H9 (cell line): ENCODE results near the gene CALML4. TPM values are rescaled to one million over a fixed set of nuclear protein-coding genes. Genes with fewer than 3 reads are reported as not detected.

ENCODE experiments used
- DNase-seq: peaks from one replicate; pipeline ENCODE4 v3.0.0-alpha.2; 2017
- H2AFZ ChIP-seq: one replicate; pipeline ENCODE4 v1.6.1; 2013; ENCODE audit warnings: mild to moderate bottlenecking, low read length, control low read depth, moderate library complexity
- H2AK5ac ChIP-seq: 2 replicates; pipeline ENCODE4 v1.6.1; 2013; ENCODE audit warnings: low read length, control low read depth, mixed read lengths; ENCODE audit not compliant: insufficient read length
- H2BK120ac ChIP-seq: one replicate; pipeline ENCODE4 v1.6.1; 2013; ENCODE audit warnings: low read depth, mild to moderate bottlenecking, low read length, control low read depth, inconsistent platforms; ENCODE audit not compliant: poor library complexity, severe bottlenecking
- H2BK12ac ChIP-seq: 2 replicates; pipeline ENCODE4 v1.6.1; 2013; ENCODE audit warnings: low read length, control low read depth, mixed read lengths, low read depth; ENCODE audit not compliant: insufficient read length
- H2BK15ac ChIP-seq: 2 replicates; pipeline ENCODE4 v1.6.1; 2013; ENCODE audit warnings: low read depth, low read length, control low read depth
- H2BK20ac ChIP-seq: one replicate; pipeline ENCODE4 v1.6.1; 2013; ENCODE audit warnings: low read depth, mild to moderate bottlenecking, low read length, control low read depth, inconsistent platforms; ENCODE audit not compliant: poor library complexity, severe bottlenecking
- H2BK5ac ChIP-seq: 2 replicates; pipeline ENCODE4 v1.6.1; 2013; ENCODE audit warnings: low read length, control low read depth, mixed read lengths; ENCODE audit not compliant: insufficient read length
- H3K14ac ChIP-seq: 2 replicates; pipeline ENCODE4 v1.6.1; 2013; ENCODE audit warnings: low read length, control low read depth; ENCODE audit not compliant: insufficient read depth
- H3K18ac ChIP-seq: 2 replicates; pipeline ENCODE4 v1.6.1; 2013; ENCODE audit warnings: low read depth, mild to moderate bottlenecking, mixed read lengths, low read length, control low read depth; ENCODE audit not compliant: insufficient read length
- H3K23ac ChIP-seq: 2 replicates; pipeline ENCODE4 v1.6.1; 2013; ENCODE audit warnings: low read length, control low read depth, mixed read lengths, low read depth; ENCODE audit not compliant: insufficient read length
- H3K23me2 ChIP-seq: 2 replicates; pipeline ENCODE4 v1.6.1; 2013; ENCODE audit warnings: low read depth, mild to moderate bottlenecking, mixed read lengths, low read length, control low read depth; ENCODE audit not compliant: insufficient read length, poor library complexity, severe bottlenecking
- H3K27ac ChIP-seq: 2 replicates; pipeline ENCODE4 v1.5.1; 2013; ENCODE audit warnings: low read length, control low read depth, mixed read lengths, low read depth; ENCODE audit not compliant: insufficient read length
- H3K27me3 ChIP-seq: 2 replicates; pipeline ENCODE4 v1.6.1; 2013; ENCODE audit warnings: low read length, control low read depth, inconsistent platforms; ENCODE audit not compliant: insufficient read depth
- H3K4ac ChIP-seq: 2 replicates; pipeline ENCODE4 v1.6.1; 2013; ENCODE audit warnings: low read depth, mild to moderate bottlenecking, control low read depth, inconsistent platforms, low read length, moderate library complexity
- H3K4me1 ChIP-seq: 2 replicates; pipeline ENCODE4 v1.6.1; 2013; ENCODE audit warnings: low read length, control low read depth, inconsistent platforms; ENCODE audit not compliant: insufficient read depth
- H3K4me2 ChIP-seq: 2 replicates; pipeline ENCODE4 v1.6.1; 2013; ENCODE audit warnings: low read length, control low read depth, mixed read lengths; ENCODE audit not compliant: insufficient read length, insufficient read depth
- H3K56ac ChIP-seq: 2 replicates; pipeline ENCODE4 v1.6.1; 2013; ENCODE audit warnings: low read depth, mild to moderate bottlenecking, mixed read lengths, low read length, control low read depth; ENCODE audit not compliant: insufficient read length
- H3K79me1 ChIP-seq: 2 replicates; pipeline ENCODE4 v1.6.1; 2013; ENCODE audit warnings: low read depth, mild to moderate bottlenecking, moderate library complexity, low read length, control low read depth, inconsistent platforms; ENCODE audit not compliant: insufficient read depth, poor library complexity, severe bottlenecking
- H3K79me2 ChIP-seq: 2 replicates; pipeline ENCODE4 v1.6.1; 2013; ENCODE audit warnings: low read length, control low read depth, inconsistent platforms; ENCODE audit not compliant: insufficient read depth
- H3K9ac ChIP-seq: 2 replicates; pipeline ENCODE4 v1.6.1; 2013; ENCODE audit warnings: low read length, control low read depth, mixed read lengths; ENCODE audit not compliant: insufficient read length; ENCODE audit errors: extremely low read depth
- H3K9me3 ChIP-seq: one replicate; pipeline ENCODE4 v1.6.1; 2013; ENCODE audit warnings: low read depth, low read length, inconsistent platforms; ENCODE audit not compliant: control insufficient read depth
- H3T11ph ChIP-seq: one replicate; pipeline ENCODE4 v1.6.1; 2013; ENCODE audit warnings: mild to moderate bottlenecking, low read length, control low read depth, inconsistent platforms
- H4K20me1 ChIP-seq: one replicate; pipeline ENCODE4 v1.6.1; 2013; ENCODE audit not compliant: control insufficient read depth, insufficient read length, insufficient read depth
- H4K5ac ChIP-seq: 2 replicates; pipeline ENCODE4 v1.6.1; 2013; ENCODE audit warnings: low read depth, mild to moderate bottlenecking, mixed read lengths, low read length, control low read depth; ENCODE audit not compliant: insufficient read length
- H4K8ac ChIP-seq: replicated peaks from 2 replicates; pipeline ENCODE4 v1.6.1; 2013; ENCODE audit warnings: low read length, control low read depth, mixed read lengths, low read depth; ENCODE audit not compliant: insufficient read length
- H4K91ac ChIP-seq: 2 replicates; pipeline ENCODE4 v1.6.1; 2013; ENCODE audit warnings: low read depth, mild to moderate bottlenecking, moderate library complexity, mixed read lengths, low read length, control low read depth; ENCODE audit not compliant: insufficient read length
- H3K27ac Mint-ChIP-seq, 3 experiments: 2 replicates in 2 of 3; 3 replicates in 1 of 3; pipeline ENCODE4 v1.8.0; 2020 to 2021; ENCODE audit warnings: mixed read lengths in 3 of 3, mild to moderate bottlenecking in 1 of 3, moderate library complexity in 1 of 3
- H3K27me3 Mint-ChIP-seq: 2 replicates; pipeline ENCODE4 v1.8.0; 2021; ENCODE audit warnings: low read depth, mild to moderate bottlenecking, moderate library complexity, mixed read lengths
- H3K36me3 Mint-ChIP-seq, 3 experiments: 2 replicates in 2 of 3; 3 replicates in 1 of 3; pipeline ENCODE4 v1.8.0; 2020 to 2021; ENCODE audit warnings: low read depth in 3 of 3, mixed read lengths in 3 of 3; ENCODE audit not compliant: insufficient read depth in 1 of 3
- H3K4me1 Mint-ChIP-seq, 2 experiments: 2 replicates each; pipeline ENCODE4 v1.8.0; 2020; ENCODE audit warnings: mixed read lengths in 2 of 2
- H3K4me3 Mint-ChIP-seq, 2 experiments: 2 replicates in 1 of 2; 3 replicates in 1 of 2; pipeline ENCODE4 v1.8.0; 2020 to 2021; ENCODE audit warnings: mild to moderate bottlenecking in 2 of 2, mixed read lengths in 2 of 2, moderate library complexity in 1 of 2
- H3K9me3 Mint-ChIP-seq, 2 experiments: 2 replicates in 1 of 2; 3 replicates in 1 of 2; pipeline ENCODE4 v1.8.0; 2020; ENCODE audit warnings: mild to moderate bottlenecking in 2 of 2, mixed read lengths in 2 of 2, moderate library complexity in 1 of 2
- CTCF ChIP-seq: fragments of 200-600 bp; sonication (generic); conservative IDR thresholded peaks from 3 replicates; pipeline ENCODE4 v1.8.0; 2021; ENCODE audit warnings: antibody characterized with exemption, mild to moderate bottlenecking
- WGBS: extraction: QIAGEN DNeasy Blood & Tissue Kit; methylation state at CpG from one replicate; pipeline ENCODE4 v1.1.7; 2013; ENCODE audit warnings: missing lambda C conversion rate, low lambda C conversion rate, mixed read lengths; ENCODE audit not compliant: insufficient read length; ENCODE audit errors: extremely low coverage; 5-methylcytosine and 5-hydroxymethylcytosine counted together
- total RNA-seq: library from RNA; stranded (reverse); gene quantifications from 2 replicates; pipeline ENCODE4 v1.2.1, GENCODE V29; 2021

CALML4 gene
- total RNA-seq, 1 experiment from 2014 or later: 11.8 TPM

GRCh38 chr15:68209735-68210408, 4.7 kb upstream of the CALML4 start:
- no peaks in the 10 kb centered on the region for H3K27me3 ChIP-seq
- H4K5ac ChIP-seq: no peak overlapping the region
- no CpG with 5 or more reads among the region's 13 CpGs for WGBS
- H3K36me3 Mint-ChIP-seq: peaks cover 5 to 18% (median 13%) of the 10 kb centered on the region in 3 experiments; a peak in 6 of 7 replicates
- H4K91ac ChIP-seq: no peak overlapping the region
- no peak overlapping the region for H3T11ph ChIP-seq
- H4K8ac ChIP-seq: no peak overlapping the region
- no peak overlapping the region for H2BK12ac ChIP-seq
- H2BK15ac ChIP-seq: no peak overlapping the region
- H3K23me2 ChIP-seq: no peaks in the 10 kb centered on the region
- DNase-seq: no peak
- peaks cover 2% of the 10 kb centered on the region for H4K20me1 ChIP-seq
- no peak overlapping the region for H3K27ac ChIP-seq
- no peak overlapping the region for H2AFZ ChIP-seq
- no peak overlapping the region for H2BK5ac ChIP-seq
- TF ChIP-seq CTCF: no peak
- no peak overlapping the region for H3K9ac ChIP-seq
- no peak overlapping the region for H3K18ac ChIP-seq
- peaks cover 11% of the 10 kb centered on the region for H3K4me1 ChIP-seq
- H3K4me3 Mint-ChIP-seq: no peak overlapping the region
- H3K14ac ChIP-seq: no peak overlapping the region
- no peak overlapping the region for H2BK20ac ChIP-seq
- H3K56ac ChIP-seq: no peak overlapping the region
- peaks cover 23 to 39% of the 10 kb centered on the region in 2 experiments for H3K4me1 Mint-ChIP-seq
- H3K79me2 ChIP-seq: no peaks in the 10 kb centered on the region
- H3K9me3 Mint-ChIP-seq: no peaks in the 10 kb centered on the region
- no peak overlapping the region for H2AK5ac ChIP-seq
- H3K9me3 ChIP-seq: no peaks in the 10 kb centered on the region
- H2BK120ac ChIP-seq: no peak overlapping the region
- no peak overlapping the region; the same call in 1 of the 2 replicates for H3K4ac ChIP-seq
- no peak overlapping the region for H3K4me2 ChIP-seq
- no peak overlapping the region for H3K23ac ChIP-seq
- H3K79me1 ChIP-seq: peaks cover 4% of the 10 kb centered on the region
- no peaks in the 10 kb centered on the region; the same call in 1 of the 2 replicates for H3K27me3 Mint-ChIP-seq
- peak overlapping the region in 2 of 3 experiments; percentile 62 to 76; a peak in 3 of 7 replicates for H3K27ac Mint-ChIP-seq
